HG02623 (cell line): ENCODE results near the gene SLC35G3.
"Not testable (repeated sequence)": the region's sequence is repeated elsewhere in the genome, so short reads cannot be mapped to it uniquely, and the experiment has no call there.

Experiments used
- ATAC-seq: cut with Tn5 transposase; IDR thresholded peaks from one replicate; pipeline ENCODE4 v1.9.1; 2021; ENCODE audit warnings: moderate library complexity; ENCODE audit not compliant: unreplicated experiment

Gene SLC35G3

DNA sequence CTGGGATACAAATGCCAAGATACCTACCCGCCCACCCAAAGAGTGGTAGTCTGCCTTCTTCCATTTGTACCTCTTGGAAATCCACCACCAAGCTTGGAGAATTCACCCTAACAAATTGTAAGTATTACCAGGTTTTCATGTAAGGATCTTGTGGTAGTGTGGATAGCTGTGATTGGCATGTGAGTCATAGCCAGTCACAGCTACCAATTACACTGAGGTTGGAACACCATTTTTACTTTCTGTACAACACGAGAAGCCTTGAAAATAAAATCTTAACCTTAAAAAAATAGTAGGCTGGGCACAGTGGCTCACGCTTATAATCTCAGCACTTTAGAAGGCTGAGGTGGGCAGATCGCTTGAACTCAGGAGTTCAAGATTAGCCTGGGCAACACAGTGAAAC lies 18.5 kb upstream of the SLC35G3 start:
- ATAC-seq: no peak

- no peak for ATAC-seq
Observed at GRCh38 chr17:35210741-35211140, 16.5 kb upstream of the SLC35G3 start.

DNA sequence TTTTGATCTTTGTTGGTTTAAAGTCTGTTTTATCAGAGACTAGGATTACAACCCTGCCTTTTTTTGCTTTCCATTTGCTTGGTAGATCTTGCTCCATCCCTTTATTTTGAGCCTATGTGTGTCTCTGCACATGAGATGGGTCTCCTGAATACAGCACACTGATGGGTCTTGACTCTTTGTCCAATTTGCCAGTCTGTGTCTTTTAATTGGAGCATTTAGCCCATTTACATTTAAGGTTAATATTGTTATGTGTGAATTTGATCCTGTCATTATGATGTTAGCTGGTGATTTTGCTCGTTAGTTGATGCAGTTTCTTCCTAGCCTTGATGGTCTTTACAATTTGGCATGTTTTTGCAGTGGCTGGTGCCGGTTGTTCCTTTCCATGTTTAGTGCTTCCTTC lies 8.4 kb upstream of the SLC35G3 start:
- ATAC-seq: not testable (repeated sequence)

DNA sequence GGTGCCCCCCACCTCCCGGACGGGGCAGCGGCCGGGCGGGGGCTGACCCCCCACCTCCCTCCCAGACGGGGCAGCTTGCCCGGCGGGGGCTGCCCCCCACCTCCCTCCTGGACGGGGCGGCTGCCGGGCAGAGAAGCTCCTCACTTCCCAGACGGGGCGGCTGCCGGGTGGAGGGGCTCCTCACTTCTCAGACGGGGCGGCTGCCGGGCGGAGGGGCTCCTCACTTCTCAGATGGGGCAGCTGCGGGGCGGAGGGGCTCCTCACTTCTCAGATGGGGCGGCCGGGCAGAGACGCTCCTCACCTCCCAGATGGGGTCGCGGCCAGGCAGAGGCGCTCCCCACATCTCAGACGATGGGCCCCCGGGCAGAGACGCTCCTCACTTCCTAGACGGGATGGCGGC lies 869 bp upstream of the SLC35G3 start:
- ATAC-seq: not testable (repeated sequence)

DNA sequence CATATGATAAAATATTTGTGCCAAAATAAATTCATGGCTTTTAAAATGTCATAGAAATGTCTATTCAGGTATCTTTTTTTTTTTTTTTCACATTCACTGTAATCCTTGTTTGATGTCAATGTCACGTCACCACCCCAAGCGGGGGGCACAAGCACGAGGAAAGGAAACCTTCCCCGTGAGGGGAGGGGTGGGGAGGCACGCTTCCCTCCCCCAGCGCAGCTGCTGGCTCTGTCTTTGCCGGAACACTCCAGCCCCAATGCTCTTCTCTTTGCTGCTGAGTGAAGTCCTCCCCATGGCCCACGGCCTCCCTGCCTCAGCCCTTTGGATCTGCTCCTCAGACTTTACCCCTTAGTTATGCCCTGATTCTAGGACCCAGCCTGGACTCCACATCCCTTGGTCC lies 1.5 kb downstream of the SLC35G3 start:
- ATAC-seq: no peak

- no peak for ATAC-seq
Observed at GRCh38 chr17:35191001-35191695, 3.0 kb downstream of the SLC35G3 start.

- ATAC-seq: no peak
Observed at GRCh38 chr17:35189291-35189690, 4.9 kb downstream of the SLC35G3 start.

GRCh38 chr17:35188111-35188510 lies 6.1 kb downstream of the SLC35G3 start:
- no peak for ATAC-seq

GRCh38 chr17:35187481-35187880 lies 6.7 kb downstream of the SLC35G3 start:
- no peak for ATAC-seq

GRCh38 chr17:35185849-35186248 lies 8.3 kb downstream of the SLC35G3 start:
- no peak for ATAC-seq

GRCh38 chr17:35184274-35184673 lies 9.9 kb downstream of the SLC35G3 start:
- ATAC-seq: no peak

DNA sequence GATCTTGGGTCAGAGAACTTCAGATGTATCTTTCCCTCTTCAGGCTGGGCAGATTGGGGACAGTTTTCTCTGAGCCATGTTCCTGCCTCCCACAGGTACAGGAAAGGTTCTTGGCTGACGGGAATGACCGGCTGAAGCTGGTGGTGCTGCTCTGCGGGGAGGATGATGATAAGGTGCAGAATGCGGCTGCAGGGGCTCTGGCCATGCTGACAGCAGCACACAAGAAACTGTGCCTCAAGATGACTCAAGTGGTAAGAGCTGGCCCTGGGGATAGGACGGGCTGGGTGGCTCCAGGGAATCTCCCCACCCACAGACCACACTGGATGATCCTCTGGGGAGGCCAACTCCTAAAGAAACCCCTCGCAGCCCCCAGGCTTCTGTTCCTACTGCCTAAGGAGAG lies 10.9 kb downstream of the SLC35G3 start:
- ATAC-seq: no peak

DNA sequence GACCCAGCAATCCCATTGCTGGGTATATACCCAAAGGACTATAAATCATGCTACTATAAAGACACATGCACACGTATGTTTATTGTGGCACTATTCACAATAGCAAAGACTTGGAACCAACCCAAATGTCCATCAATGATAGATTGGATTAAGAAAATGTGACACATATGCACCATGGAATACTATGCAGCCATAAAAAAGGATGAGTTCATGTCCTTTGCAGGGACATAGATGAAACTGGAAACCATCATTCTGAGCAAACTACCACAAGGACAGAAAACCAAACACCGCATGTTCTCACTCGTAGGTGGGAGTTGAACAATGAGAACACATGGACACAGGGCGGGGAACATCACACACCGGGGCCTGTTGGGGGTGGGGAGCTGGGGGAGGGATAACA lies 14.8 kb downstream of the SLC35G3 start:
- not testable (repeated sequence) for ATAC-seq

- no peak for ATAC-seq
Observed at GRCh38 chr17:35176897-35177296, 17.3 kb downstream of the SLC35G3 start.

DNA sequence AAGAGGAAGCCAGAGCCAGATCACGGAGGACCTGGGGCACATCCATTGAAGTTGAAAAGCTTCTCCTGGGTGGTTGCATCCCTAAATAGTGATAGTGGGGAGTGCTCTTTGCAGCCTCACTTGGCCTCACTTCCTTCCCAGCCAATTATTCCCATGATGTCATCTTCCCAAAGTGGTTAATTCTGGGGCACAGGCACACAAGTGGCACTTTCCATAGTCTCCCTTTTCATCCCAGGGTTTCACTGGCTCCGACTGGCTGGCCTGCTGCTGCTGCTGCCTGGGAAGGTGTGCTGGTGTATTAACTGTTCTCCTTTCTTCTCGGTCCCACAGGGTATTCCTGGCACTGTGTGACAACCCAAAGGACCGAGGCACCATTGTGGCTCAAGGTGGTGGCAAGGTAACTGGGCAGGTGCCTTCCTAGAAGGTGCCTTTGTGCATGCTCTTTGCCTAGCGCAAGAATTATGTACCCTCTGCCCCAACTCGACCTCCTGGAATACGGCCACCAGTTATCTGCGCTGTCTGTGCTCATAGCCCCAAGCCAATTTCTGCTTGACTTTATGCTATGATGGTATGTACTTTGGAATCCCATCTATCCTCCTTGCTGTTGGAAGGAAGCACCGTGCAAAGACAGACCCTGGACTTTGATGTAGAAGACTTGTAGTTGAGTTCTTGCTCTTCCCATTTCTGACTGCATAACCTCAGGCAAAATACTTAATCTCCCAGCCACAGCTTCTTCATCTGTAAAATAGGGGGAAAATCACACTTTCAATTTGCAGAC lies 18.4 kb downstream of the SLC35G3 start:
- no peak for ATAC-seq

- no peak for ATAC-seq
Observed at GRCh38 chr17:35174835-35175334, 19.3 kb downstream of the SLC35G3 start.

- ATAC-seq: not testable (repeated sequence)
Observed at GRCh38 chr17:35172321-35172720, 21.9 kb downstream of the SLC35G3 start.

GRCh38 chr17:35171834-35172233 lies 22.4 kb downstream of the SLC35G3 start:
- ATAC-seq: no peak

DNA sequence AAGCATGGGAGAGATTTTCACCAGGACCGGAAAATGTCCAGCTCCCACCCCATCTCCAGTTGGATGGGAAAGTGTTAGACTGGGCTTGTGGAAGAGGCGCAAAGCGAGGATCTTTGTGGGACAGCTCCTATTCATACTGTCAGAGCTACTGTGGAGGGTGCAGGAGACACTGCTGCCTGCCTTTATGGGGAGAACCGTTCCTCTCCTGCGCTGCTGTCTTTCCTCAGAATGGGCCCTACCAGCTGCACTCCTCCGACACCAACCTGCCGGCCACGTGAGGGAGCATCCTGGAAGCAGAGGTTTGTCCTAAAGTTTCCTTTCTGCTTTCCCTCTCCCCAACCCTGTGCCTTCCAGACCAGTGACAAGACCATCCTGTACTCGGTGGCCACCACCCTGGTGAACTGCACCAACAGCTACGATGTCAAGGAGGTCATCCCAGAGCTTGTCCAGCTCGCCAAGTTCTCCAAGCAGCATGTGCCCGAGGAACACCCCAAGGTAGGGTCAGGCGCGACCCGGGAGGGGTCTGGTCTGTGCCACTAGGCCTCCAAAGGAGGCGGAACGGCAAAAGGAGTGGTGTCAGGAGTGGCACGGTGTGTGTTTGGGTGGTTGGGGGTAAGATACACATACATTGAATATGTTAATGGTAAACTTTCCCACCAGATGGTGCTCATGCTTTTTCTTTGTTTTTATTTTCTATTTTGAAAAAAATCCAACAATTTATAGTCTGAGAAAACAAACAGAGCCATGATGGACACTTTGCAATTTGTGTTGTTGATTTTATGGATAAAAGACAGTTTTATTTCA lies 23.0 kb downstream of the SLC35G3 start:
- ATAC-seq: no peak

GRCh38 chr17:35169835-35170363 lies 24.3 kb downstream of the SLC35G3 start:
- ATAC-seq: no peak

GRCh38 chr17:35167666-35168065 lies 26.5 kb downstream of the SLC35G3 start:
- ATAC-seq: no peak
